Measurements from ENCODE around the gene CSGALNACT2. TPM values are rescaled to one million over a fixed set of nuclear protein-coding genes. Genes with fewer than 3 reads are reported as not detected.
"Not testable (repeated sequence)": the region's sequence is repeated elsewhere in the genome, so short reads cannot be mapped to it uniquely, and the experiment has no call there.

Gene CSGALNACT2
- total RNA-seq, 1 experiment from 2014 or later = 10.2 TPM

DNA sequence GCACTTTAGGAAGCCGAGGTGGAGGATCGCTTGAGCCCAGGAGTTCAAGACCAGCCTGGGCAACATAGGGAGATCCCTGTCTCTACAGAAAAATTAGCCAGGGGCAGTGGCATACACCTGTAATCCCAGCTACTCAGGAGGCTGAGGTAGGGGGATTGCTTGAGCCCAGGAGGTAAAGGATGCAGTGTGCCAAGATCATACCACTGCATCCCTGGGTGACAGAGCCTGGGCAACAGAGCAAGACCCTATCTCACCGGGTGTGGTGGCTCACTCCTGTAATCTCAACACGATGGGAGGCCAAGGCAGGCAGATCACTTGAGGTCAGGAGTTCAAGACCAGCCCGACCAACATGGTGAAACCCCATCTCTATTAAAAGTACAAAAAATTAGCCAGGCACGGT, 82.0 kb downstream of the CSGALNACT2 start:
- not testable (repeated sequence) for DNase-seq, H3K27me3 ChIP-seq

GRCh38 chr10:43220657-43221418, 82.6 kb downstream of the CSGALNACT2 start:
- no peaks in the 10 kb centered on the region for H3K36me3 ChIP-seq
- no peak overlapping the region for H3K4me3 ChIP-seq
- H3K9me3 ChIP-seq = no peaks in the 10 kb centered on the region
- no peaks in the 10 kb centered on the region for H3K27me3 ChIP-seq
- DNase-seq = no peak

More for the DNA sequence above, 82.0 kb downstream of the CSGALNACT2 start:
- not testable (repeated sequence) for H3K36me3 ChIP-seq, H3K9me3 ChIP-seq, H3K4me3 ChIP-seq

DNA sequence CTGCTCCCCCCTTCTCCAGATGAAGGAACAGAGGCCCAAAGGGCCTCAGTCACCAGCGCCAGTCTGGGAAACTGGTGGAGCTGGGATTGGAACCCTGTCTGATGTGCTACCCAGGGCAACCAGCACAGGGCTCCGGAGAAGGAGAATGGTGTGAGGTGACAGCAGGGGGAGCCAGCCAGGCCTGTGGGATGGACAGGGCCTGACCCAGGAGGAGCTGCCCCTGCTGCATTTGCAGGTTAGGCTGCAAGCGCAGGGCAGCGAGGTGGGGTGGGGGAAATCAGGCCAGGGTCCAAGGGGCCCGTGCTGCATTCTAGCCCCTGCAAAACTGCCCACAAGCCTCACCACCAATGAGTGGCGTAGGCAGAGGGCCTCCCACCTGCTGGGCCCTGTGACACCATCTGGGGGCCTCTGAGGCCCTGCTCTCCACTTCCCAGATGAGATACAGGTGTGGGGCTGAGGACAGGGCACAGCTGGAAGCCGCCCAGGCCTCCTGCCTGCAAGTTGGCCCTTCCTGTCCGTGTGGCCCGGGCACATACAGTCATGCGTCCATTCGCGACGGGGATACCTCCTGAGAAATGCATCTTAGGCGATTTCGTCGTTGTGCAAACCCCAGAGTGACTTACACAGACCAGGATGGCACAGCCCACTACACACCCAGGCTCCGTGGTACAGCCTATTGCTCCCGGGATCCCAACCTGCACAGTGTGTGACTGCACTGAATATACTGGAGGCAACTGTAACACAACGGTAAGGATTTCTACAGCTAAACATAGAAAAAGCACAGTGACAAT, 83.4 kb downstream of the CSGALNACT2 start:
- no peak for DNase-seq
- H3K9me3 ChIP-seq = no peaks in the 10 kb centered on the region
- H3K4me3 ChIP-seq = no peak overlapping the region
- no peaks in the 10 kb centered on the region for H3K36me3 ChIP-seq
- no peaks in the 10 kb centered on the region for H3K27me3 ChIP-seq

GRCh38 chr10:43222210-43222720, 84.0 kb downstream of the CSGALNACT2 start:
- no peaks in the 10 kb centered on the region for H3K36me3 ChIP-seq
- no peaks in the 10 kb centered on the region for H3K27me3 ChIP-seq
- H3K9me3 ChIP-seq = no peaks in the 10 kb centered on the region
- H3K4me3 ChIP-seq = no peak overlapping the region
- no peak for DNase-seq

DNA sequence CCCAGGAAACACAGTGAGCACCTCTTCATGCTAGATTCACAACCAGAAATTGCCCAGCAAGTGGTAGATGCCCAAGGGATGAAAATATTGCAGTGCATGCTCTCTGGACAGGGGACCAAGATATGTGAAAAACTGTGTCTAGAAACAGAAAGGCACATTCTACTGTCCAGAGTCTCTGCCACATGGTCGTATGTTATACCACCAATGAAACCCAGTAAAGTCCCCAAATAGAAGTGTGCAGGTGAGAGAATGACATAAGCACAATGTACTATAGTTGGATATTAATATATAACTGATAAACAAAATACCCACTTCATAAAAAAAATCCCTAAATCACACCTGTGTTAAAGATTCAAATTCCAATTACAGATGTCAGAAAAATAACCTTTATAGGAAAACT, 84.8 kb downstream of the CSGALNACT2 start:
- Histone ChIP-seq H3K36me3 (no peaks in the 10 kb centered on the region), H3K27me3 (no peaks in the 10 kb centered on the region), H3K9me3 (no peaks in the 10 kb centered on the region), H3K4me3 (no peak overlapping the region)
- DNase-seq = no peak

GRCh38 chr10:43224321-43224720, 86.1 kb downstream of the CSGALNACT2 start:
- no peak for DNase-seq
- no peaks in the 10 kb centered on the region for H3K36me3 ChIP-seq
- H3K9me3 ChIP-seq = no peaks in the 10 kb centered on the region
- H3K4me3 ChIP-seq = no peak overlapping the region
- no peaks in the 10 kb centered on the region for H3K27me3 ChIP-seq

GRCh38 chr10:43225004-43225786, 87.0 kb downstream of the CSGALNACT2 start:
- no peak for DNase-seq
- H3K4me3 ChIP-seq = no peak overlapping the region
- no peaks in the 10 kb centered on the region for H3K9me3 ChIP-seq
- no peaks in the 10 kb centered on the region for H3K36me3 ChIP-seq
- no peaks in the 10 kb centered on the region for H3K27me3 ChIP-seq

GRCh38 chr10:43225787-43226153, 87.5 kb downstream of the CSGALNACT2 start:
- no peaks in the 10 kb centered on the region for H3K9me3 ChIP-seq
- no peaks in the 10 kb centered on the region for H3K36me3 ChIP-seq
- no peak for DNase-seq
- no peaks in the 10 kb centered on the region for H3K27me3 ChIP-seq
- H3K4me3 ChIP-seq = no peak overlapping the region

DNA sequence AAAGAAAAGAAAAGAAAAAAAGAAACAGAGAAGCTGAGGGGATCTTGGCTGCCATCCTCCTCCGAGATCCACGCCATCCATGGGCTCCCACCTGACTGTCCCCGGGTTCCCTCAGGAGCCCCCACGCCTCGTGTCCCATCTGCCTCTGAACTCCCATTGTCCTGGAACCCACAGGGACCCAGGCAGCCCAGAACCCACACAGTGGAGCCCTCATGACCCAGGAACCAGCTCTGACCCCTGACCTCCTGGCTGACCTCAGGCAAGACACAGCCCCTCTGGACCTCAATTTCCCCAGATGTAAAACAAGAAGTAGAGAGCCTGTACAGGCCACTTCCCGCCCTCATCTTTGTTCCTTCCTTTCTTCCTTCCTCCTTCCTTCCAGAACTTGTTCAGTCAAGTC, 88.2 kb downstream of the CSGALNACT2 start:
- Histone ChIP-seq H3K36me3 (no peaks in the 10 kb centered on the region), H3K4me3 (no peak overlapping the region), H3K27me3 (no peaks in the 10 kb centered on the region), H3K9me3 (no peaks in the 10 kb centered on the region)
- no peak for DNase-seq

DNA sequence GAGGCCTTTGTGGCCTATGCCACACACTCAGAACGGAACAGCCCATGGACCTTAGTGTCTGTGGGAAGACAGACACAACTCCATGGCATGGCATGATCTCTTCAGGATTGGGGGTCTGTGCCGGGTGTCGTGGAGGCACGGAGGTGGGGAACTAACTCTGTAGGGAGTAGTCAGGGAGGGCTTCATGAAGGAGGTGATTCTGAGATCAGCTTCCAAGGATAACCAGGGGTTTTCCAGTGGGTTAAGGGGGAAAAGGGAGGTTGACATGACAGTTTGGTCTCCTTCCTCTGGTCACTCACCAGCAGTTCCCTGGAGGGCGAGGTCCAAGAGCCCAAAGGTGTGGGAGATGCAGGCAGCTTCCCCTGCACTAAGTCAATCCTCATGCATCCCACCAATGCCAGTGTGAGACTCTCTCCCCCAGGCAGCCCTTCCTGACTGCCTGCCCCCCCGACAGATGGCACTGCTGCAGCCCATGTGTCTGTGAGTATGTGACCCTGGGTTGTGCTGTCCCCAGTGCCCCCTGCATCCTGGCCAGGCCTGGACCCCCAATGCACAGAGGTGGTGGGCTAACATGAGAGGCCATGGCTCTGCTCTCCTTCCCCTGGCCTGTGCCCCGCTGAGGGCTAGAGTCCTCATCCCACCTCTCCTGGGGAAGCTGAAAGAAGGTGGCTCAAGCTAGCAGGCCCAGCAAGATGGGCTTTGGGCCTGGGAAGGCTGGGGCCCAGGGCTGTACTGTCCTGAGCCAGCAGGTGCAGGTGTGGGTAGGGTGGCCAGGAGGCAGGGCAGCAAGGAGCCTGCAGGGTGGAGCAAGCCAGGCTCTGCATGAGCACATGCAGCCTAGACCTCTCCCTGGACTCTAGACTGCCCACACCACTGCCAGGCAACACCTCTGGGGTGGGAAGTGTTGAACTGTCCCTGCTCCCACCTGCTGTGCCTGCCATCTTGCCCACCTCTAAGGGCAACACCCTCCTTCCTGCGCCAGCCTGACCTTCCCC, 88.9 kb downstream of the CSGALNACT2 start:
- H3K27me3 ChIP-seq = no peaks in the 10 kb centered on the region
- DNase-seq = no peak
- no peak overlapping the region for H3K4me3 ChIP-seq
- no peaks in the 10 kb centered on the region for H3K9me3 ChIP-seq
- H3K36me3 ChIP-seq = no peaks in the 10 kb centered on the region

- Histone ChIP-seq H3K9me3 (no peaks in the 10 kb centered on the region), H3K4me3 (no peak overlapping the region), H3K36me3 (no peaks in the 10 kb centered on the region), H3K27me3 (no peaks in the 10 kb centered on the region)
- no peak for DNase-seq
These were observed 89.9 kb downstream of the CSGALNACT2 start for GRCh38 chr10:43227911-43228782.

- Histone ChIP-seq H3K36me3 (no peaks in the 10 kb centered on the region), H3K9me3 (no peaks in the 10 kb centered on the region), H3K27me3 (no peaks in the 10 kb centered on the region), H3K4me3 (no peak overlapping the region)
- DNase-seq = no peak
These were observed 90.5 kb downstream of the CSGALNACT2 start for GRCh38 chr10:43228783-43229207.

DNA sequence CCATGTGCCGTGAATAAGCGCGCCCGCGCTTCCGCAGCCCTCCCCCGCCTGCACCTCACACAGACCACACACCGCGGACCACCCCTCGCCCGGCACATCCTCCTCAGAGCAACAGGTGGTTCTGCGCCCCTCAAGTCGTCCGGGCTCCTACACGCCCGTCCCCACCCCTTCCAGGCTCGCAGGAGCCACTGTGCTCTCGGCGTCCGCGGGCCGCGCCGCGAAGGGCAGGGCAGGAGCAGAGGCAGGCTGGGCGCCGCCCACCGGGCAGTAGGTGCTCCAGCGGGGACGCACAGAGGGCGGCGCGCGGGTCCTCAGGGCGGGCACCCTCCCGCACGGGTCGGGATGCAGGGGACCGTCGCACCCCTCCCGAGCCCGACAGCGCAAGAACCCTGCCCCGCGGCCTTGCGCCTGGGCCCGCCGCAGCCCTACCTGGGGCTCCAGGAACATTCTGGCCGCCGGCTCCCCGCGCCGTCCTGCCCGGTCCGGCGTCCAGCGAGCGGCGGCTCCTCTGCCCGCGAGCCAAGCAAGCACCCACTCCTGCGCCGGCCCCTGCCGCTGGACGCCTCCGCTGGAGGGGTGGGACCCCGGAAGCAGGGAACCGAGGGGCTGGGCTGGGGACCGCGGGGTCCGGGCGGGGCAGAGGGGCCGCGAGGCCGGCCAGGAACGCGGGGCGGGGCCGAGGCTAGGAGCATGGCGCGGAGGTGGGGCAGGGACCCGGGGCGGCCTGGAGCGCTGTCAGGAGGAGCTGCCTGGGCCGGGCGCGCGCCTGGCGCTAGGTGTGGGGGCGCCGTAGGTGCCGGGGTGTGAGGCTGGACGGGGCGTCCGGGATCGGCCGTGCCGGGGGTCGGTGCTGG, 91.2 kb downstream of the CSGALNACT2 start:
- no peaks in the 10 kb centered on the region for H3K36me3 ChIP-seq
- no peaks in the 10 kb centered on the region for H3K27me3 ChIP-seq
- H3K9me3 ChIP-seq = no peaks in the 10 kb centered on the region
- no peak overlapping the region for H3K4me3 ChIP-seq
- DNase-seq = no peak

- H3K36me3 ChIP-seq = no peaks in the 10 kb centered on the region
- H3K27me3 ChIP-seq = no peaks in the 10 kb centered on the region
- no peak for DNase-seq
- no peak overlapping the region for H3K4me3 ChIP-seq
- no peaks in the 10 kb centered on the region for H3K9me3 ChIP-seq
These were observed 92.1 kb downstream of the CSGALNACT2 start for GRCh38 chr10:43230101-43230908.
